Karpas-422 (cell line): ENCODE measurements around the gene STK32A. TPM values are rescaled to one million over a fixed set of nuclear protein-coding genes. Genes with fewer than 3 reads are reported as not detected.
A peak's percentile ranks its signal among the peaks of the same experiment; 100 is the strongest.

ENCODE experiments used
- DNase-seq: peaks from one replicate; pipeline ENCODE4 v3.0.0-alpha.2; 2015
- H2AFZ ChIP-seq: fragments of 200-600 bp; sonication (generic); 2 replicates; pipeline ENCODE4 v1.6.1; 2014; ENCODE audit warnings: antibody characterized with exemption, low read length, mixed read lengths
- H3K27ac ChIP-seq: fragments of 200-600 bp; sonication (generic); 2 replicates; pipeline ENCODE4 v1.5.1; 2014; ENCODE audit warnings: mild to moderate bottlenecking, low read length, moderate library complexity
- H3K27me3 ChIP-seq: fragments of 200-600 bp; sonication (generic); 2 replicates; pipeline ENCODE4 v1.6.1; 2014; ENCODE audit warnings: low read length, mixed read lengths
- H3K36me3 ChIP-seq: fragments of 200-600 bp; sonication (generic); 2 replicates; pipeline ENCODE4 v1.6.1; 2014; ENCODE audit warnings: low read length, mixed read lengths; ENCODE audit not compliant: insufficient read depth
- H3K4me1 ChIP-seq: fragments of 200-600 bp; sonication (generic); 2 replicates; pipeline ENCODE4 v1.6.1; 2014; ENCODE audit warnings: mild to moderate bottlenecking, low read length, mixed read lengths
- H3K4me2 ChIP-seq: fragments of 200-600 bp; sonication (generic); 2 replicates; pipeline ENCODE4 v1.6.1; 2014; ENCODE audit warnings: low read length, low read depth, mild to moderate bottlenecking; ENCODE audit not compliant: poor library complexity, severe bottlenecking
- H3K4me3 ChIP-seq: fragments of 200-600 bp; sonication (generic); 2 replicates; pipeline ENCODE4 v1.5.1; 2014; ENCODE audit warnings: mild to moderate bottlenecking, antibody characterized with exemption, low read length, mixed read lengths
- H3K79me2 ChIP-seq: fragments of 200-600 bp; sonication (generic); 2 replicates; pipeline ENCODE4 v1.6.1; 2014; ENCODE audit warnings: mild to moderate bottlenecking, low read length, mixed read lengths
- H3K9ac ChIP-seq: fragments of 200-600 bp; sonication (generic); 2 replicates; pipeline ENCODE4 v1.6.0; 2014; ENCODE audit warnings: low read length
- H3K9me2 ChIP-seq: fragments of 200-600 bp; sonication (generic), shearing (Covaris generic); replicated peaks from 2 replicates; pipeline ENCODE4 v1.6.0; 2014; ENCODE audit warnings: mild to moderate bottlenecking, low read length, moderate library complexity; ENCODE audit not compliant: insufficient read depth
- H3K9me3 ChIP-seq: fragments of 300-700, 200-600 bp; sonication (generic); 2 replicates; pipeline ENCODE4 v1.6.1; 2014; ENCODE audit warnings: low read length, mixed read lengths
- H4K20me1 ChIP-seq: fragments of 200-600 bp; sonication (generic); 2 replicates; pipeline ENCODE4 v1.6.1; 2014; ENCODE audit warnings: mild to moderate bottlenecking, antibody characterized with exemption, low read length, low read depth; ENCODE audit not compliant: insufficient read depth
- total RNA-seq: library from RNA; depleted of rRNA; stranded (reverse); fragments of >200 nt; shearing (Covaris generic); gene quantifications from 2 replicates; pipeline ENCODE4 v1.2.3, GENCODE V29; 2014; ENCODE audit warnings: low replicate concordance

STK32A gene
- total RNA-seq, 1 experiment from 2014 or later = not detected

- DNase-seq = no peak
- no peaks in the 10 kb centered on the region for H3K4me1 ChIP-seq
- H3K27ac ChIP-seq = no peak overlapping the region
- H3K27me3 ChIP-seq = no peaks in the 10 kb centered on the region
- no peak overlapping the region for H3K4me3 ChIP-seq
- H3K4me2 ChIP-seq = no peak overlapping the region
- H3K9ac ChIP-seq = no peak overlapping the region
- no peaks in the 10 kb centered on the region for H3K9me3 ChIP-seq
- no peaks in the 10 kb centered on the region for H3K36me3 ChIP-seq
- no peaks in the 10 kb centered on the region for H4K20me1 ChIP-seq
- H3K79me2 ChIP-seq = no peaks in the 10 kb centered on the region
- no peaks in the 10 kb centered on the region for H3K9me2 ChIP-seq
- H2AFZ ChIP-seq = no peak overlapping the region
These were observed 106.1 kb downstream of the STK32A start for GRCh38 chr5:147340941-147341340.

- no peaks in the 10 kb centered on the region for H3K9me2 ChIP-seq
- H3K4me1 ChIP-seq = no peaks in the 10 kb centered on the region
- H3K79me2 ChIP-seq = no peaks in the 10 kb centered on the region
- H3K4me2 ChIP-seq = no peak overlapping the region
- H2AFZ ChIP-seq = no peak overlapping the region
- H4K20me1 ChIP-seq = no peaks in the 10 kb centered on the region
- H3K36me3 ChIP-seq = no peaks in the 10 kb centered on the region
- no peak overlapping the region for H3K27ac ChIP-seq
- DNase-seq = no peak
- no peaks in the 10 kb centered on the region for H3K9me3 ChIP-seq
- H3K9ac ChIP-seq = no peak overlapping the region
- H3K4me3 ChIP-seq = no peak overlapping the region
- no peaks in the 10 kb centered on the region for H3K27me3 ChIP-seq
These were observed 106.5 kb downstream of the STK32A start for GRCh38 chr5:147341345-147341744.

- Histone ChIP-seq H3K36me3 (no peaks in the 10 kb centered on the region), H3K9me2 (no peaks in the 10 kb centered on the region), H3K27me3 (no peaks in the 10 kb centered on the region), H3K4me3 (no peak overlapping the region), H3K4me1 (no peaks in the 10 kb centered on the region), H4K20me1 (no peaks in the 10 kb centered on the region), H3K79me2 (no peaks in the 10 kb centered on the region), H3K9me3 (no peaks in the 10 kb centered on the region), H3K27ac (no peak overlapping the region), H2AFZ (no peak overlapping the region), H3K4me2 (no peak overlapping the region), H3K9ac (no peak overlapping the region)
- DNase-seq = no peak
These were observed 110.0 kb downstream of the STK32A start for GRCh38 chr5:147344861-147345260.

GRCh38 chr5:147346006-147346561 is 111.3 kb downstream of the STK32A start:
- H3K9ac ChIP-seq = no peak overlapping the region
- no peaks in the 10 kb centered on the region for H3K9me2 ChIP-seq
- H3K79me2 ChIP-seq = no peaks in the 10 kb centered on the region
- H3K27ac ChIP-seq = no peak overlapping the region
- peak; percentile 45 for DNase-seq
- no peak overlapping the region for H3K4me2 ChIP-seq
- H3K4me1 ChIP-seq = no peaks in the 10 kb centered on the region
- H3K4me3 ChIP-seq = no peak overlapping the region
- H2AFZ ChIP-seq = no peak overlapping the region
- no peaks in the 10 kb centered on the region for H3K9me3 ChIP-seq
- no peaks in the 10 kb centered on the region for H4K20me1 ChIP-seq
- no peaks in the 10 kb centered on the region for H3K36me3 ChIP-seq
- H3K27me3 ChIP-seq = no peaks in the 10 kb centered on the region

- no peaks in the 10 kb centered on the region for H3K9me3 ChIP-seq
- H2AFZ ChIP-seq = no peak overlapping the region
- H3K4me3 ChIP-seq = no peak overlapping the region
- no peaks in the 10 kb centered on the region for H3K4me1 ChIP-seq
- H3K27ac ChIP-seq = no peak overlapping the region
- DNase-seq = no peak
- no peaks in the 10 kb centered on the region for H3K27me3 ChIP-seq
- no peaks in the 10 kb centered on the region for H3K9me2 ChIP-seq
- no peak overlapping the region for H3K4me2 ChIP-seq
- no peak overlapping the region for H3K9ac ChIP-seq
- no peaks in the 10 kb centered on the region for H4K20me1 ChIP-seq
- no peaks in the 10 kb centered on the region for H3K79me2 ChIP-seq
- H3K36me3 ChIP-seq = no peaks in the 10 kb centered on the region
These were observed 113.2 kb downstream of the STK32A start for GRCh38 chr5:147348046-147348445.

GRCh38 chr5:147348451-147348850 is 113.6 kb downstream of the STK32A start:
- no peak overlapping the region for H3K4me3 ChIP-seq
- H3K27ac ChIP-seq = no peak overlapping the region
- no peaks in the 10 kb centered on the region for H3K9me3 ChIP-seq
- no peaks in the 10 kb centered on the region for H3K4me1 ChIP-seq
- no peak overlapping the region for H2AFZ ChIP-seq
- H3K79me2 ChIP-seq = no peaks in the 10 kb centered on the region
- H4K20me1 ChIP-seq = no peaks in the 10 kb centered on the region
- DNase-seq = no peak
- no peak overlapping the region for H3K9ac ChIP-seq
- no peaks in the 10 kb centered on the region for H3K9me2 ChIP-seq
- H3K27me3 ChIP-seq = no peaks in the 10 kb centered on the region
- H3K36me3 ChIP-seq = no peaks in the 10 kb centered on the region
- H3K4me2 ChIP-seq = no peak overlapping the region

- Histone ChIP-seq H3K9ac (no peak overlapping the region), H2AFZ (no peak overlapping the region), H3K4me2 (no peak overlapping the region), H3K27ac (no peak overlapping the region), H3K9me3 (no peaks in the 10 kb centered on the region), H3K36me3 (no peaks in the 10 kb centered on the region), H4K20me1 (no peaks in the 10 kb centered on the region), H3K9me2 (no peaks in the 10 kb centered on the region), H3K27me3 (no peaks in the 10 kb centered on the region), H3K79me2 (no peaks in the 10 kb centered on the region), H3K4me1 (no peaks in the 10 kb centered on the region), H3K4me3 (no peak overlapping the region)
- DNase-seq = no peak
These were observed 114.4 kb downstream of the STK32A start for GRCh38 chr5:147349241-147349640.

- Histone ChIP-seq H3K4me2 (no peak overlapping the region), H3K79me2 (no peaks in the 10 kb centered on the region), H3K9me3 (no peaks in the 10 kb centered on the region), H3K4me3 (no peak overlapping the region), H3K9me2 (no peaks in the 10 kb centered on the region), H2AFZ (no peak overlapping the region), H3K27ac (no peak overlapping the region), H3K36me3 (no peaks in the 10 kb centered on the region), H3K27me3 (no peaks in the 10 kb centered on the region), H3K9ac (no peak overlapping the region), H4K20me1 (no peaks in the 10 kb centered on the region), H3K4me1 (no peaks in the 10 kb centered on the region)
- DNase-seq = no peak
These were observed 124.3 kb downstream of the STK32A start for GRCh38 chr5:147359101-147359500.

GRCh38 chr5:147359581-147359980 is 124.8 kb downstream of the STK32A start:
- Histone ChIP-seq H3K36me3 (no peaks in the 10 kb centered on the region), H3K4me2 (no peak overlapping the region), H4K20me1 (no peaks in the 10 kb centered on the region), H3K9me3 (no peaks in the 10 kb centered on the region), H3K4me3 (no peak overlapping the region), H3K27me3 (no peaks in the 10 kb centered on the region), H3K27ac (no peak overlapping the region), H3K79me2 (no peaks in the 10 kb centered on the region), H3K9ac (no peak overlapping the region), H2AFZ (no peak overlapping the region), H3K4me1 (no peaks in the 10 kb centered on the region), H3K9me2 (no peaks in the 10 kb centered on the region)
- peak; percentile 6 for DNase-seq
